ENCODE data around the gene UBE2V1.

The UBE2V1 gene

DNA sequence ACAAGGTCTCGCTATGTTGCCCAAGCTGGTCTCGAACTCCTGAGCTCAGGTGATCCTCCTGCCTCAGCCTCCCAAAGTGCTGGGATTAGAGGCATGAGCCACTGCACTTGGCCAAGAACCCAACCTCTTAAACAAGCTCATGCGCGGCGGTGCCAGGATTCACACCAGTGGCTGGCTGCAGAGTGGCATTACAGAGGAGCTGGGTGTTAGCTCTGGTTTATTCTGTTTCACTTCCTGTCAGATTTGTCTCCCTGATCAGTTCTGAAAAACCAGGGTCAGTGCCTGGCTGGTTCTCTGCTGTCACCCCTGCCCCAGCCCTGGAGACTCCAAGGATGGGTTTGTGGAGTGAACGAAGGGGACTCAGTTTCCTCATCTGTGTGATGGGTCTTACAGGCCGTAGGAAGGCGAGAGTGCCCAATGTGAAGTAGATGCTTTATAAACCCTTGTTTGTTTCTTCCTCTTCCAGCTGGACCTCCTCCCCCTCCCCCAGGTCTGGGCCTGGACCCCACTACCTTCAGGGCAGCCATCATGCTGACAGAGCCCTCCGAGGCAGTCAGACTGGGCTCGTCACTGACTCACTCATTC is 63.4 kb downstream of the UBE2V1 start:
- no peaks in the 10 kb centered on the region for H3K27me3 ChIP-seq (replicated peaks; ENCODE audit: insufficient read depth, low read length)

DNA sequence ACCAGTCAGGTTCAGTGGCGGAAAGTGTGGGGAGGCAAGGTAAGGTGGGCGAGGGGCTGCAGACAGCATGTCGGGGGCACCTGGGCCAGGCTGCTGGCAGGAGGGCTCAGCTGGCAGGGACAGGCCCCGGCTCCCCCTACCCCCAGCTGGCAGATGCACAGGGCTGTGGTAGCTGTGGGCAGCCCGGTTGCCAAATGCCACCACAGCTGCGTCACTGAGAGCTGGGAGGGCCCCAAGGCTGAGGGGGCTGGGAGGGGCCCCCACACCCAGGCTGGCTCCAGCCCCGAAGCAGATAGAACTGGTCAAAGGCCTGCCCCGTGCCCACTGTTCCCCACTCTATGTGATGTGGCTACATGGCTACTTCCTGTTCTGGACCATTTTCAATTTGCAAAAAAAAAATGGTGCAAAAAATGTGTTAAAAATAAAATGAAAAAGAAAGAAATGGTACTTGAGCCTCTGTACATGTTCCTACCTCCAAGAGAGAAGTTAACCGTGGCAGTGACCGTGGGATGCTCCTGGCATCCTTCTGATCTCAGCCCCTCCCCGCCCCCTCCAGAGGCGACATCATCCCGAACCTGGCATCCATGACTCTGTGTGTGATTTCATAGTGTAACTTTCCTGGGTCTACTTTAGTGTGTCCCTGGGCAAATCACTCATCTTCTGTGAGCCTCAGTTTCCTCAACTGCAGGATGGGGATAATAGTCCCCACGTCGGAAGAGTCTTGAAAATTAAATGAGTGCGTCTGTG is 64.4 kb downstream of the UBE2V1 start:
- DNase-seq = no peak

More for the DNA sequence above, 63.4 kb downstream of the UBE2V1 start:
- no peak overlapping the region for H3K4me2 ChIP-seq (ENCODE audit: low read depth, low read length)
- H2AFZ ChIP-seq (ENCODE audit: low read length) = no peak overlapping the region
- no peaks in the 10 kb centered on the region for H3K79me2 ChIP-seq (ENCODE audit: low read length)
- H3K4me3 ChIP-seq (ENCODE audit: low read length) = no peak overlapping the region
- no peaks in the 10 kb centered on the region for H3K9me2 ChIP-seq (replicated peaks; ENCODE audit: insufficient read depth, low read length)
- peaks cover 5% of the 10 kb centered on the region for H3K4me1 ChIP-seq (ENCODE audit: low read length)
- H3K9ac ChIP-seq (ENCODE audit: low read length) = no peak overlapping the region
- no peaks in the 10 kb centered on the region for H3F3A ChIP-seq (ENCODE audit: insufficient read depth, low read length)
- no peaks in the 10 kb centered on the region for H3K9me3 ChIP-seq (replicated peaks; ENCODE audit: insufficient read depth, low read length)
- no peak for DNase-seq
- no peaks in the 10 kb centered on the region for H4K20me1 ChIP-seq (ENCODE audit: insufficient read depth, low read length)
- H3K36me3 ChIP-seq (replicated peaks; ENCODE audit: insufficient read depth, low read length) = no peaks in the 10 kb centered on the region
- TF ChIP-seq EZH2 (optimal IDR thresholded peaks at IDR 0.05; ENCODE audit: low read depth, low read length) (no peak), EZH2phosphoT487 (IDR thresholded peaks at IDR 0.05; ENCODE audit: low read length) (no peak)
- TF ChIP-seq, protein P1, sequence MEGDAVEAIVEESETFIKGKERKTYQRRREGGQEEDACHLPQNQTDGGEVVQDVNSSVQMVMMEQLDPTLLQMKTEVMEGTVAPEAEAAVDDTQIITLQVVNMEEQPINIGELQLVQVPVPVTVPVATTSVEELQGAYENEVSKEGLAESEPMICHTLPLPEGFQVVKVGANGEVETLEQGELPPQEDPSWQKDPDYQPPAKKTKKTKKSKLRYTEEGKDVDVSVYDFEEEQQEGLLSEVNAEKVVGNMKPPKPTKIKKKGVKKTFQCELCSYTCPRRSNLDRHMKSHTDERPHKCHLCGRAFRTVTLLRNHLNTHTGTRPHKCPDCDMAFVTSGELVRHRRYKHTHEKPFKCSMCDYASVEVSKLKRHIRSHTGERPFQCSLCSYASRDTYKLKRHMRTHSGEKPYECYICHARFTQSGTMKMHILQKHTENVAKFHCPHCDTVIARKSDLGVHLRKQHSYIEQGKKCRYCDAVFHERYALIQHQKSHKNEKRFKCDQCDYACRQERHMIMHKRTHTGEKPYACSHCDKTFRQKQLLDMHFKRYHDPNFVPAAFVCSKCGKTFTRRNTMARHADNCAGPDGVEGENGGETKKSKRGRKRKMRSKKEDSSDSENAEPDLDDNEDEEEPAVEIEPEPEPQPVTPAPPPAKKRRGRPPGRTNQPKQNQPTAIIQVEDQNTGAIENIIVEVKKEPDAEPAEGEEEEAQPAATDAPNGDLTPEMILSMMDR (IDR thresholded peaks at IDR 0.05; ENCODE audit: low read length) = no peak
- no peak overlapping the region for H3K27ac ChIP-seq (ENCODE audit: low read length)

DNA sequence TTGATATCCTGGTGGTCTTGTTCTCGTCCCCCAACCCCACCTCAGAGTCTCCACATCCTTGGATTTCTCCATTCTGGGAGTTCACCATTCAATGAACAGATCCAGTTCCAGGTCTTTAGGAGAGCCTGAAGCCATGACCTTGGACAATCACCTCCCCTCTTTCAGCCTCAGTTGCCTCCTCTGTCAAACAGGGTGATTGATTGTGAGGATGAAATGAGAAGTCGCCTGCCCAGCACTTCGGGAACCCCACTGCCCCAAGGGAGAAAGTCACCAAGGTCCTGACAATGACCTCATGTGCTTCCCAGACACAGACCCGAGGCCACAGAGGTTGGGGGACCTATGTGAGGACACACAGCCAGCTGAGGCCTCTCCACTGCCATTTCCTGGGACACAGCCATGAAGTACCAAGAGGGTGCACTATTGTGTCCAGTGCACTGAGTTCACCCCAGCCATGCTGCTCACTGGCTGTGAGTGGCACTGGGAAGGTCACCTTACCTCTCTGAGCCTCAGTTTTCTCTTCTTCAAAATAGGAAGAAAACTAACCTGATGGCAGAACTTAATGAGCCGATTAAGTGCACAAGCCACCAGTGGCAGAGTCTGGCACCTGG is 68.5 kb downstream of the UBE2V1 start:
- Histone ChIP-seq H4K20me1 (ENCODE audit: insufficient read depth, low read length) (no peaks in the 10 kb centered on the region), H3F3A (ENCODE audit: insufficient read depth, low read length) (no peaks in the 10 kb centered on the region), H3K27ac (ENCODE audit: low read length) (no peak overlapping the region), H3K79me2 (ENCODE audit: low read length) (no peaks in the 10 kb centered on the region), H3K4me2 (ENCODE audit: low read depth, low read length) (no peak overlapping the region), H3K4me1 (ENCODE audit: low read length) (peaks cover 5% of the 10 kb centered on the region; the same call in 1 of the 2 replicates), H2AFZ (ENCODE audit: low read length) (no peak overlapping the region), H3K9ac (ENCODE audit: low read length) (no peak overlapping the region), H3K4me3 (ENCODE audit: low read length) (no peak overlapping the region), H3K9me3 (replicated peaks; ENCODE audit: insufficient read depth, low read length) (no peaks in the 10 kb centered on the region), H3K36me3 (replicated peaks; ENCODE audit: insufficient read depth, low read length) (no peaks in the 10 kb centered on the region), H3K27me3 (replicated peaks; ENCODE audit: insufficient read depth, low read length) (no peaks in the 10 kb centered on the region), H3K9me2 (replicated peaks; ENCODE audit: insufficient read depth, low read length) (no peaks in the 10 kb centered on the region)
- TF ChIP-seq, protein P1 (IDR thresholded peaks at IDR 0.05; ENCODE audit: low read length) = no peak
- TF ChIP-seq EZH2phosphoT487 (IDR thresholded peaks at IDR 0.05; ENCODE audit: low read length) = no peak
- TF ChIP-seq EZH2 (optimal IDR thresholded peaks at IDR 0.05; ENCODE audit: low read depth, low read length) = no peak
- DNase-seq = no peak

More for the DNA sequence above, 64.4 kb downstream of the UBE2V1 start:
- no peak overlapping the region for H3K9ac ChIP-seq (ENCODE audit: low read length)
- no peaks in the 10 kb centered on the region for H3K9me2 ChIP-seq (replicated peaks; ENCODE audit: insufficient read depth, low read length)
- no peaks in the 10 kb centered on the region for H3K79me2 ChIP-seq (ENCODE audit: low read length)
- no peaks in the 10 kb centered on the region for H3K27me3 ChIP-seq (replicated peaks; ENCODE audit: insufficient read depth, low read length)
- H3K27ac ChIP-seq (ENCODE audit: low read length) = no peak overlapping the region
- H3K9me3 ChIP-seq (replicated peaks; ENCODE audit: insufficient read depth, low read length) = no peaks in the 10 kb centered on the region
- H4K20me1 ChIP-seq (ENCODE audit: insufficient read depth, low read length) = no peaks in the 10 kb centered on the region
- no peak overlapping the region for H3K4me3 ChIP-seq (ENCODE audit: low read length)
- H3K36me3 ChIP-seq (replicated peaks; ENCODE audit: insufficient read depth, low read length) = no peaks in the 10 kb centered on the region
- TF ChIP-seq, protein P1 (IDR thresholded peaks at IDR 0.05; ENCODE audit: low read length) = no peak
- TF ChIP-seq EZH2phosphoT487 (IDR thresholded peaks at IDR 0.05; ENCODE audit: low read length) = no peak
- TF ChIP-seq EZH2 (optimal IDR thresholded peaks at IDR 0.05; ENCODE audit: low read depth, low read length) = no peak
- peaks cover 5% of the 10 kb centered on the region for H3K4me1 ChIP-seq (ENCODE audit: low read length)
- H3F3A ChIP-seq (ENCODE audit: insufficient read depth, low read length) = no peaks in the 10 kb centered on the region
- no peak overlapping the region for H3K4me2 ChIP-seq (ENCODE audit: low read depth, low read length)
- H2AFZ ChIP-seq (ENCODE audit: low read length) = no peak overlapping the region
